Activated CD4-positive, CD25-positive, alpha-beta regulatory T cell treated with anti-CD3 and anti-CD28 coated beads, Interleukin-2, amount 50 U/mL, for 16 hours (primary cell): ENCODE data around the gene RAB33A.

Source experiments
- DNase-seq: peaks from one replicate; pipeline ENCODE4 v3.0.0-alpha.2; 2020; ENCODE audit warnings: low read depth, low spot score

RAB33A gene

GRCh38 chrX:130172127-130172845, 524 bp downstream of the RAB33A start:
- no peak for DNase-seq

GRCh38 chrX:130173190-130173895, 1.6 kb downstream of the RAB33A start:
- DNase-seq = no peak

GRCh38 chrX:130174045-130174704, 2.4 kb downstream of the RAB33A start:
- no peak for DNase-seq

- DNase-seq = no peak
Observed at GRCh38 chrX:130174937-130175336, 3.2 kb downstream of the RAB33A start.

- no peak for DNase-seq
Observed at GRCh38 chrX:130176354-130176776, 4.6 kb downstream of the RAB33A start.

- DNase-seq = no peak
Observed at GRCh38 chrX:130176942-130177341, 5.2 kb downstream of the RAB33A start.

GRCh38 chrX:130179170-130179569, 7.4 kb downstream of the RAB33A start:
- no peak for DNase-seq

GRCh38 chrX:130179579-130180215, 7.9 kb downstream of the RAB33A start:
- DNase-seq = no peak

GRCh38 chrX:130184168-130184567, 12.4 kb downstream of the RAB33A start:
- no peak for DNase-seq

- no peak for DNase-seq
Observed at GRCh38 chrX:130184857-130185256, 13.1 kb downstream of the RAB33A start.

GRCh38 chrX:130186651-130187050, 14.9 kb downstream of the RAB33A start:
- no peak for DNase-seq

- no peak for DNase-seq
Observed at GRCh38 chrX:130190801-130191200, 19.0 kb downstream of the RAB33A start.

GRCh38 chrX:130196466-130196865, 24.7 kb downstream of the RAB33A start:
- no peak for DNase-seq

- no peak for DNase-seq
Observed at GRCh38 chrX:130197464-130197863, 25.7 kb downstream of the RAB33A start.

- DNase-seq = no peak
Observed at GRCh38 chrX:130204647-130205046, 32.9 kb downstream of the RAB33A start.

GRCh38 chrX:130211415-130212186, 39.8 kb downstream of the RAB33A start:
- DNase-seq = no peak

- no peak for DNase-seq
Observed at GRCh38 chrX:130212371-130212770, 40.6 kb downstream of the RAB33A start.

GRCh38 chrX:130213376-130213775, 41.6 kb downstream of the RAB33A start:
- DNase-seq = no peak

GRCh38 chrX:130216320-130216719, 44.6 kb downstream of the RAB33A start:
- no peak for DNase-seq

- no peak for DNase-seq
Observed at GRCh38 chrX:130224810-130225209, 53.0 kb downstream of the RAB33A start.

GRCh38 chrX:130228871-130229270, 57.1 kb downstream of the RAB33A start:
- DNase-seq = no peak
